ENCODE measurements around the gene CELF5.
"Not testable (repeated sequence)": the region's sequence is repeated elsewhere in the genome, so short reads cannot be mapped to it uniquely, and the experiment has no call there.

Gene CELF5

DNA sequence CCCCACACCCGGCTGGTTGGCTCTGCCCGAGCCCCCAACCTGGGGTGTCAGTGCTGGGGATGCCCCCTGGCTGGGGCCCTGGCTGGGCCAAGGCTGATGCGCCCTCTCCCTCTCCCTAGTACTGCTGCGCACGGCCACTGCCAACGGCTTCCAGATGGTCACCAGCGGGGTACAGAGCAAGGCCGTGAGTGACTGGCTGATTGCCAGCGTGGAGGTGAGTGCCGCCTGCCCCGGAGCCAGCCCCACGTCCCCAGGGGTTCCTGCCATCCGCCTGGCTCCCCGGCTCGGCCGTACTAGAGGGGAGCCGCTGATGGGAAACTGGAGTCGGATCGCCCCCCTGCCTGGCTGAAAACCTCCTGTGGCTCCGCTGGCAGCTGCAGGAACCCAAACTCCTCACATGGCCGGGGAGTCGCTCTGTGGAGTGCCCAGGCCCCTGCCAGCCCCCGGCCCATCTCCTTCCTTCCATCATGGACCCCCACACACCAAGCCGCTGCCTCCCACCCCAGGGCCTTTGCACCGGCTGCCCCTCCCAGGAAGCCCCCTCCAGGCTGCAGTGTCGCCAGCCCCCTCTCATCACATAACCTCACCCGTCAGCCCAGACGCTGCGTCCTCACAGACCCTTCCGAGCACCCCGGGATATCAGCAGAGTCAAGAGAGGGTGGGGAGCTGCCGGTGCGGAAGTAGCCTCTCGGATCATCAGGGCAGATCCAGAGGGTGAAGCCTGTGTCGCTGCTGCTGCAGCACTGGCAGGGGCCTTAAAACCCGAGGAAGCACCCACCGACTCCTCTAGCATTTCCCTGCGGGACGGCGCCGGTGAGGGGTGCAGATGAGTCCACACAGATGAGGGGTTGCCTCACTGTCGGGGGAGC is 28.2 kb upstream of the CELF5 start:
- Mint-ChIP-seq H3K36me3 (ENCODE audit: low read depth) (peaks cover 11% of the 10 kb centered on the region), H3K4me3 (no peak overlapping the region), H3K27ac (no peak overlapping the region), H3K9me3 (no peaks in the 10 kb centered on the region), H3K4me1 (ENCODE audit: low read depth) (no peaks in the 10 kb centered on the region), H3K27me3 (ENCODE audit: low read depth) (no peaks in the 10 kb centered on the region)
- DNase-seq (ENCODE audit: low spot score): no peak

- Mint-ChIP-seq H3K4me1 (ENCODE audit: low read depth) (no peaks in the 10 kb centered on the region), H3K27ac (no peak overlapping the region), H3K9me3 (no peaks in the 10 kb centered on the region), H3K36me3 (ENCODE audit: low read depth) (peaks cover 11% of the 10 kb centered on the region), H3K4me3 (no peak overlapping the region), H3K27me3 (ENCODE audit: low read depth) (no peaks in the 10 kb centered on the region)
- DNase-seq (ENCODE audit: low spot score): no peak
Measured at GRCh38 chr19:3196933-3197205, 27.6 kb upstream of the CELF5 start.

- H3K27ac Mint-ChIP-seq: no peak overlapping the region
- H3K4me3 Mint-ChIP-seq: no peak overlapping the region
- no peaks in the 10 kb centered on the region for H3K9me3 Mint-ChIP-seq
- no peak for DNase-seq (ENCODE audit: low spot score)
- peaks cover 11% of the 10 kb centered on the region for H3K36me3 Mint-ChIP-seq (ENCODE audit: low read depth)
- no peaks in the 10 kb centered on the region for H3K27me3 Mint-ChIP-seq (ENCODE audit: low read depth)
- no peaks in the 10 kb centered on the region for H3K4me1 Mint-ChIP-seq (ENCODE audit: low read depth)
Measured at GRCh38 chr19:3198901-3199700, 25.4 kb upstream of the CELF5 start.

DNA sequence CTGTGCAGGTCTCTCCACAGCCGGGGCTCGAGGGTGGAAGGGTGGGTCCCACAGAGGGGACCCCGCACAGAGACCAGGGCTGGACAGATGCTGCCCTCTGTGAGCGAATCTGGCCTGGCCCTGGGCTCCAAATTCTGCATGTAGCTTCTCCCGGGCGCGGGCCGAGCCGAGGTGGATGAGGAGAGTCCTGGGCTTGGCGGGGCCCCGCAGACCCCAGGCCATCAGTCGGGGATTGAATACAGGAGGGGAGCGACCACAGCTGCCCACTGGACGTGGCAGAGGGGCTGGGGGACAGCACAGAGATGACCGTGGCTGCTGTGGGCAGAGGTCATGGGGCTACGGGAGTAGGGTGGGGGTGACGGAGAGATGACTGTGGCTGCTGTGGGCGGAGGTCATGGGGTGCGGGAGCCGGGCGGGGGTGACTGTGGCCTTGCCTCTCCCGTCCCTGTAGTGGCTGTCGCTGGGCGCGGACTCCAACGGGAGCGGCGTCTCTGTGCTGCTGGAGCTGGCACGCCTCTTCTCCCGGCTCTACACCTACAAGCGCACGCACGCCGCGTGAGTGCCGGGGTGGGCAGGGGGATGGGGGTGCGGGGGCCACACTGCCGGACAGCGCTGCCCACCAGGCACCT is 23.3 kb upstream of the CELF5 start:
- Mint-ChIP-seq H3K27ac (no peak overlapping the region), H3K27me3 (ENCODE audit: low read depth) (no peaks in the 10 kb centered on the region), H3K9me3 (no peaks in the 10 kb centered on the region), H3K36me3 (ENCODE audit: low read depth) (peaks cover 1% of the 10 kb centered on the region), H3K4me1 (ENCODE audit: low read depth) (no peaks in the 10 kb centered on the region), H3K4me3 (no peak overlapping the region)
- no peak for DNase-seq (ENCODE audit: low spot score)

DNA sequence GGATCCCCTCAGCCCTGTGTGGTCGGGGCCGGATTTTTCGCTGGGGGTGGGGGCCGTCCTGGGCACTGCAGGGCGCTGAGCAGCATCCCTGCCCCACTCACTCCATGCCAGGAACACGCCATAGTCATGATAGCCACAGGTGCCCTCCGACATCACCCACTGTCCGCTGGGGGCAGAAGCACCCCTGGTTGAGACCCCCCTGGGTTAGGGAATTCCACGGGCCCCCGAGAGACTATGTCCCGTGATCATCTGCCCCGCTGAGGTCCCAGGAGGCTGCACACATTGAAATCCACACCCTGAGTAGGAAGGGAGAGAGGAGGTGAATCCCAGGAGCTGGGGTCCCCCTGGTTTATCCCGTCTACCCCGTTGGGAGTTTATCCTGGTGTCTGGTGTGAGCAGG is 22.6 kb upstream of the CELF5 start:
- Mint-ChIP-seq H3K4me1 (ENCODE audit: low read depth) (no peaks in the 10 kb centered on the region), H3K36me3 (ENCODE audit: low read depth) (peaks cover 1% of the 10 kb centered on the region)
- DNase-seq (ENCODE audit: low spot score): no peak

GRCh38 chr19:3202346-3202745 is 22.1 kb upstream of the CELF5 start:
- peaks cover 1% of the 10 kb centered on the region for H3K36me3 Mint-ChIP-seq (ENCODE audit: low read depth)
- no peak overlapping the region for H3K4me3 Mint-ChIP-seq
- H3K4me1 Mint-ChIP-seq (ENCODE audit: low read depth): no peaks in the 10 kb centered on the region
- no peak overlapping the region for H3K27ac Mint-ChIP-seq
- H3K9me3 Mint-ChIP-seq: no peaks in the 10 kb centered on the region
- H3K27me3 Mint-ChIP-seq (ENCODE audit: low read depth): no peaks in the 10 kb centered on the region
- DNase-seq (ENCODE audit: low spot score): no peak

More for the DNA sequence above, 22.6 kb upstream of the CELF5 start:
- no peak overlapping the region for H3K27ac Mint-ChIP-seq
- no peak overlapping the region for H3K4me3 Mint-ChIP-seq
- no peaks in the 10 kb centered on the region for H3K27me3 Mint-ChIP-seq (ENCODE audit: low read depth)
- no peaks in the 10 kb centered on the region for H3K9me3 Mint-ChIP-seq

DNA sequence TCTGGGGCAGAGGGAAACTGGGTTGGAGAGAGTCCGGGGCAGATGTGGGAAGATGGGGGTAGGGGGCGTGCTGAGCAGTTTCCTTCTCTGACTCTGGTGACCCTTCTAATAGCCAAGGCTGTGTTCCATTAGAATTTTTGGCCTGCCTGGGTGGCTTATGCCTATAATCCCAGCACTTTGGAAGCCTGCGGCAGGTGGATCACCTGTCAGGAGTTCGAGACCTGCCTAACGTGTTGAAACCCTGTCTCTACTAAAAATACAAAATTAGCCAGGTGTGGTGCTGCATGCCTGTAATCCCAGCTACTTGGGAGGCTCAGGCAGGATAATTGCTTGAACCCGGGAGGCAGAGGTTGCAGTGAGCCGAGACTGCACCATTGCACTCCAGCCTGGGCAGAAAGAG is 21.6 kb upstream of the CELF5 start:
- not testable (repeated sequence) for H3K4me1 Mint-ChIP-seq (ENCODE audit: low read depth); H3K27ac Mint-ChIP-seq; H3K36me3 Mint-ChIP-seq (ENCODE audit: low read depth); H3K4me3 Mint-ChIP-seq; DNase-seq (ENCODE audit: low spot score); H3K27me3 Mint-ChIP-seq (ENCODE audit: low read depth); H3K9me3 Mint-ChIP-seq

DNA sequence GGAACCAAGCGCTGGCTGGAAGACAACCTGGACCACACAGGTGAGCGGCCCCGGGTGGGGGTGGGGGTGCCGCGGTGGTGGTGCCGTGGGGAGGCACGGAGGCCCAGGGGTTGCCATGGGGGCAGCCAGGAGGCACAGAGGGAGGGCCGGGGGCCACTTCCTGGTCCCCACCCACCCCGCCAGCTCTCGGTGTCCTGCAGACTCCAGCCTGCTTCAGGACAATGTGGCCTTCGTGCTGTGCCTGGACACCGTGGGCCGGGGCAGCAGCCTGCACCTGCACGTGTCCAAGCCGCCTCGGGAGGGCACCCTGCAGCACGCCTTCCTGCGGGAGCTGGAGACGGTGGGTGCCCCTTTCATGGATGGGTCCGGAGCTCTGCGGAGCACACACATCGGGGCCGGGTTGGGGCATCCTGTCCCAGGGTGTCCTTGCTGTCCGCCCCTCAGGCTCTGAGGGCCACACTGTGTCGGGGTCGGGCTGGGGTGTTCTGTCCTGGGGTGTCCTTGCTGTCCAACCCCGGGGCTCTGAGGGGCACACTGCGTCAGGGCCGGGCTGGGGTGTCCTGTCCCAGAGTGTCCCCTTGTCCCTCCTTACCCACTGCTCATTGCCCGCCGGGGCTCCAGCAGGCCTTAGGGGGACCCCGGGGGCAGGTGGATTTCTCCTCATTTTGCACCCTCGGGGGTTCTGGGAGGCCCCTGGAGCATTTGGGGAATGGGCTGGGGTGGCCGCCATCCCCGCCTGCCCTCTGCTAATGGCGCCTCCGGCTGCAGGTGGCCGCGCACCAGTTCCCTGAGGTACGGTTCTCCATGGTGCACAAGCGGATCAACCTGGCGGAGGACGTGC is 20.4 kb upstream of the CELF5 start:
- H3K36me3 Mint-ChIP-seq (ENCODE audit: low read depth): peaks cover 3% of the 10 kb centered on the region
- H3K4me1 Mint-ChIP-seq (ENCODE audit: low read depth): no peaks in the 10 kb centered on the region
- no peak for DNase-seq (ENCODE audit: low spot score)

GRCh38 chr19:3204646-3205275 is 19.7 kb upstream of the CELF5 start:
- Mint-ChIP-seq H3K4me1 (ENCODE audit: low read depth) (no peaks in the 10 kb centered on the region), H3K27ac (no peak overlapping the region), H3K4me3 (no peak overlapping the region), H3K9me3 (no peaks in the 10 kb centered on the region), H3K36me3 (ENCODE audit: low read depth) (peaks cover 6% of the 10 kb centered on the region), H3K27me3 (ENCODE audit: low read depth) (no peaks in the 10 kb centered on the region)
- no peak for DNase-seq (ENCODE audit: low spot score)

More for the DNA sequence above, 20.4 kb upstream of the CELF5 start:
- Mint-ChIP-seq H3K27ac (no peak overlapping the region), H3K9me3 (no peaks in the 10 kb centered on the region), H3K27me3 (ENCODE audit: low read depth) (no peaks in the 10 kb centered on the region), H3K4me3 (no peak overlapping the region)

GRCh38 chr19:3206216-3206953 is 18.1 kb upstream of the CELF5 start:
- DNase-seq (ENCODE audit: low spot score): no peak
- no peaks in the 10 kb centered on the region for H3K27me3 Mint-ChIP-seq (ENCODE audit: low read depth)
- no peak overlapping the region for H3K4me3 Mint-ChIP-seq
- H3K36me3 Mint-ChIP-seq (ENCODE audit: low read depth): peaks cover 6% of the 10 kb centered on the region
- H3K27ac Mint-ChIP-seq: no peak overlapping the region
- no peaks in the 10 kb centered on the region for H3K9me3 Mint-ChIP-seq
- H3K4me1 Mint-ChIP-seq (ENCODE audit: low read depth): no peaks in the 10 kb centered on the region

- Mint-ChIP-seq H3K36me3 (ENCODE audit: low read depth) (peaks cover 6% of the 10 kb centered on the region), H3K4me3 (no peak overlapping the region), H3K27ac (no peak overlapping the region), H3K4me1 (ENCODE audit: low read depth) (no peaks in the 10 kb centered on the region), H3K27me3 (ENCODE audit: low read depth) (no peaks in the 10 kb centered on the region), H3K9me3 (no peaks in the 10 kb centered on the region)
- DNase-seq (ENCODE audit: low spot score): no peak
Measured at GRCh38 chr19:3207461-3208242, 16.8 kb upstream of the CELF5 start.

Measured in T-helper 2 cell treated with Interferon-gamma antibody and Interleukin-4, amounts not matched to agents 5 μg/mL and 100 μg/mL, for 36 hours (primary cell).